Activated naive CD4-positive, alpha-beta T cell treated with anti-CD3 and anti-CD28 coated beads, Interleukin-2, amount 10 ng/mL, durations not matched to agents 7 days and 5 days (primary cell): ENCODE results near the gene PRKCA.
A peak's percentile ranks its signal among the peaks of the same experiment; 100 is the strongest.
"Not testable (repeated sequence)": the region's sequence is repeated elsewhere in the genome, so short reads cannot be mapped to it uniquely, and the experiment has no call there.

Source experiments
- CTCF ChIA-PET: fragments of 350-600 bp; sonication (Branson Sonifier 250); formaldehyde crosslinking; loops from one replicate; lab custom pipeline; 2021; ENCODE audit warnings: antibody characterized with exemption; lab: Charles Lee
- DNase-seq: peaks from one replicate; pipeline ENCODE4 v3.0.0-alpha.2; 2020
- H3K27ac Mint-ChIP-seq: one replicate; pipeline ENCODE4 v1.8.0; 2021; ENCODE audit warnings: mild to moderate bottlenecking, moderate library complexity, mixed read lengths
- H3K27me3 Mint-ChIP-seq: one replicate; pipeline ENCODE4 v1.8.0; 2021; ENCODE audit warnings: mild to moderate bottlenecking, mixed read lengths
- H3K36me3 Mint-ChIP-seq: one replicate; pipeline ENCODE4 v1.8.0; 2021; ENCODE audit warnings: mixed read lengths
- H3K4me1 Mint-ChIP-seq: one replicate; pipeline ENCODE4 v1.8.0; 2021; ENCODE audit warnings: mixed read lengths
- H3K4me3 Mint-ChIP-seq: one replicate; pipeline ENCODE4 v1.8.0; 2021; ENCODE audit warnings: mild to moderate bottlenecking, moderate library complexity, mixed read lengths
- H3K9me3 Mint-ChIP-seq: one replicate; pipeline ENCODE4 v1.8.0; 2021; ENCODE audit warnings: mixed read lengths

Gene PRKCA

DNA sequence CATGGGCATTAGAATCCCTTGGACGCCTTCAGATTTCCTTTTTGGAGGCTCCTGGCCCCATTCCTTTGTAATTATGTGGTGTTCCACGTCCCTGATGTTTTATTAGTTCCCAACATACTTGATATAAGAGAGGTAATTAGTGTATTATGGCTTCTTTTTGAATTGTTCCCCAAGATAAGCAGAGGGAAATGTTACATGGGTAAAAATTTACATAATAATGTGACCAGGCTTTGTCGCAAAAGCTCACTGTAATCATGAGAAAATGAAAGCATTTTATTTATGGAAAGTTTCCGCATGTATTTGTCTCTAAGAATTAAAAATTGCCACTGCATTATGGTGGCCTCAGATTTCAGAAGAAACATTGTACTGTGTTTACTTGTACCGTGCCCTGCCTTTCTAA is 177.8 kb downstream of the PRKCA start:
- peaks cover 33% of the 10 kb centered on the region for H3K36me3 Mint-ChIP-seq
- no peaks in the 10 kb centered on the region for H3K27me3 Mint-ChIP-seq

DNA sequence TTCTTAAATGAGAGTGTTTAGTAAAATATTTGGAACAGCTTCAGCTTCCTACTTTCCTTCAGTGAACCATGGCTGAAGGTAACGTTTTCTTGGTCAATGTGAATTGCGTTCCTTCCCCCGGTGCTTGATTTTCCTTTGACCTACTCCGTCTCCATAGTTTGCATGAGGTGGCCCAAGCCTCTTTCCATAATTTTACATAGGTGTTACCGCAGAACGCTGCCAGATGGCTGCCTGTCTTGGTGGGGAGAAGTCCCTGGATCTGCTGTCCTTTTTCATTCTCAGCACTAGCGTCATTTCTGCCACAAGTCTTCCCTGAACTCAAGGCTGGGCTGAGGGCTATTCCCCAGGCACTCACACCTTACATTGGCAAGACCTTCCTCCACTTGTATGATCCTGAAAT is 178.4 kb downstream of the PRKCA start:
- Mint-ChIP-seq H3K27me3 (no peaks in the 10 kb centered on the region), H3K4me1 (peaks cover 4% of the 10 kb centered on the region), H3K36me3 (peaks cover 33% of the 10 kb centered on the region), H3K4me3 (no peak overlapping the region), H3K9me3 (peaks cover 6% of the 10 kb centered on the region), H3K27ac (no peak overlapping the region)
- CTCF ChIA-PET, result no interaction called here
- DNase-seq, result no peak

More for the DNA sequence above, 177.8 kb downstream of the PRKCA start:
- Mint-ChIP-seq H3K27ac (no peak overlapping the region), H3K9me3 (peaks cover 6% of the 10 kb centered on the region), H3K4me3 (no peak overlapping the region), H3K4me1 (peaks cover 7% of the 10 kb centered on the region)
- CTCF ChIA-PET, result no interaction called here
- DNase-seq, result no peak

DNA sequence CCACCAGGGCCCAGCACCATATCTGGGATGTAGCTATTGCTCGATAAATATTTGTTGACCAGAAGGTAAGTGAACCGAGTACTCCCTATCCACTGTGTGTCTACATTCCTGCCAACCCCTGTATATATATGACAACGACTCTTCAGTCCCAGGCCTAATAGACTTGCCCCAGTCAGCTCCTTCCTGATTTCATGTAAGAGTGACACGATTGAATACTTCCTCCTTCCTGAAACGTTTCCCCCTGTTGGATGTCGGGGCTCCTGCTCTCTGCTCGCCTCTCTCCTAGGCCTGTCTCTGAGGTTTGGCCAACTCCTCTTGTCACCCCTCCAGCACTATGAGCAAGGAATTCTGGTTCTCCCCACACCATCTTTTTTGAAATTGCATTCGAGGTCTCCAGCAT is 178.9 kb downstream of the PRKCA start:
- CTCF ChIA-PET, result interaction anchor here (1.1 kb wide), 1 partner anchor 8 kb away, joined by 3 read pairs; no protein-coding TSS in a partner anchor
- Mint-ChIP-seq H3K36me3 (peaks cover 33% of the 10 kb centered on the region), H3K9me3 (peaks cover 6% of the 10 kb centered on the region), H3K27me3 (no peaks in the 10 kb centered on the region), H3K27ac (no peak overlapping the region), H3K4me3 (no peak overlapping the region), H3K4me1 (peaks cover 4% of the 10 kb centered on the region)
- no peak for DNase-seq

DNA sequence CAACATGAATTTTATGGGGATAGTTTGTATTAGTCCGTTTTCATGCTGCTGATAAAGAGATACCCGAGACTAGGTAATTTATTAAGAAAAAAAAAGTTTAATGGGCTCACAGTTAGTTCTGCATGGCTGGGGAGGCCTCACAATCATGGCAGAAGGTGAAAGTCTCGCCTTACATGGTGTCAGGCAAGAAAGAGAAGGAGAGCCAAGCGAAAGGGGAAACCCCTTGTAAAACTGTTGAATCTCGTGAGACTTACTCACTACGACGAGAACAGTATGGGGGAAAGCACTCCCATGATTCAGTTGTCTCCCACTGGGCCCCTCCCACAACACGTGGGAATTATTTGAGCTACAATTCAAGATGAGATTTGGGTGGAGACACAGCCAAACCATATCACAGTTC is 181.5 kb downstream of the PRKCA start:
- H3K27ac Mint-ChIP-seq, result no peak overlapping the region
- no peaks in the 10 kb centered on the region for H3K27me3 Mint-ChIP-seq
- H3K4me1 Mint-ChIP-seq, result peaks cover 4% of the 10 kb centered on the region
- CTCF ChIA-PET, result no interaction called here
- DNase-seq, result no peak
- no peak overlapping the region for H3K4me3 Mint-ChIP-seq
- peaks cover 29% of the 10 kb centered on the region for H3K36me3 Mint-ChIP-seq
- peaks cover 6% of the 10 kb centered on the region for H3K9me3 Mint-ChIP-seq

DNA sequence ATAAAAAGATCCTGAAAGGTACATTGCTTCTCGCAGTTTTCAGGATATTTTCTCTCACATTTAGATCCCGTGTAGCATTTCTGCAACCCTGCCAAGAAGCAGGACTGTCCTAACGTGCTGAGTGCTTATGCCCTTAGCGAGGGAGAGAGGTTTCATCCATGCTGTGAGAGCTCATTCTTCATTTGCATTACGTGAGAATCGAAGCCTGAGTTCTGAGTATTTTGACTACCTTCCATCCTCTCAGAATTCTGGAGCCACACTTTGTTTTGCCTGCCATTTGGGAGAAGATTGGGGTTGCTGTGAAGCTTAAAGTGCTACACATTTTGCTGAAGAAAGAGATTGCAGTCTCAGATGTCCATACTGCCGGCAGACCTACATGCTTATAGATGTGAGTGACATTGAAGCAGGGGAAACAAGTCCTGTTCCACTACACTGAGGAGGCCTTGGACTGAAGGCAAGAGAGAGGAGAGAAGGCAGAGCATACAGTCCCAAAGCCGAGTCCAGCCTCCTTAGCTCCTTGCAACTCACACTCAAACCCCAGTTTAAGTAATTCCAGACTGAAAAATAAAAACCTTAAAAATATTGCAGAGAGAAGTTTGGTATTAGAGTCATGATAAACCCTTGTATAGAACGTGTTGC is 183.0 kb downstream of the PRKCA start:
- H3K36me3 Mint-ChIP-seq, result peaks cover 18% of the 10 kb centered on the region
- H3K4me3 Mint-ChIP-seq, result no peak overlapping the region
- no peaks in the 10 kb centered on the region for H3K27me3 Mint-ChIP-seq
- peaks cover 2% of the 10 kb centered on the region for H3K4me1 Mint-ChIP-seq
- CTCF ChIA-PET, result interaction anchor here (1.1 kb wide), 1 partner anchor 12 kb away, joined by 3 read pairs; no protein-coding TSS in a partner anchor
- no peak for DNase-seq
- H3K27ac Mint-ChIP-seq, result no peak overlapping the region
- no peaks in the 10 kb centered on the region for H3K9me3 Mint-ChIP-seq

DNA sequence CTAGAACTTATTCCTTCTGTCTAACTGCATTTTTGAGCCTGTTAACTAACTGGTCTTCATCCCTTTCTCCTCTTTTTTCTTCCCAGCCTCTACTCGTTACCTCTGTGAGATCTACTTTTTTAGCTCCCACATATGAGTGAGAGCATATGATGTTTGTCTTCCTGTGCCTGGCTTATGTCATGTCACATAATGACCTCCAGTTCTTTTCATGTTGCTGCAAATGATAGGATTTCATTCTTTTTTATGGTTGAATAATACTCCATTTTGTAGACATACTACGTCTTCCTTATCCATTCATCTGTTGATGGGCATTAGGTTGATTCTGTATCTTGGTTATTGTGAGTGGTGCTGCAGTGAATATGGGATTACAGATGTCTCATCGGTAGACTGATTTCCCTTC is 184.7 kb downstream of the PRKCA start:
- CTCF ChIA-PET, result no interaction called here
- peaks cover 13% of the 10 kb centered on the region for H3K36me3 Mint-ChIP-seq
- peaks cover 10% of the 10 kb centered on the region for H3K4me1 Mint-ChIP-seq
- H3K27me3 Mint-ChIP-seq, result no peaks in the 10 kb centered on the region
- no peak overlapping the region for H3K27ac Mint-ChIP-seq
- H3K9me3 Mint-ChIP-seq, result no peaks in the 10 kb centered on the region
- no peak overlapping the region for H3K4me3 Mint-ChIP-seq
- no peak for DNase-seq

DNA sequence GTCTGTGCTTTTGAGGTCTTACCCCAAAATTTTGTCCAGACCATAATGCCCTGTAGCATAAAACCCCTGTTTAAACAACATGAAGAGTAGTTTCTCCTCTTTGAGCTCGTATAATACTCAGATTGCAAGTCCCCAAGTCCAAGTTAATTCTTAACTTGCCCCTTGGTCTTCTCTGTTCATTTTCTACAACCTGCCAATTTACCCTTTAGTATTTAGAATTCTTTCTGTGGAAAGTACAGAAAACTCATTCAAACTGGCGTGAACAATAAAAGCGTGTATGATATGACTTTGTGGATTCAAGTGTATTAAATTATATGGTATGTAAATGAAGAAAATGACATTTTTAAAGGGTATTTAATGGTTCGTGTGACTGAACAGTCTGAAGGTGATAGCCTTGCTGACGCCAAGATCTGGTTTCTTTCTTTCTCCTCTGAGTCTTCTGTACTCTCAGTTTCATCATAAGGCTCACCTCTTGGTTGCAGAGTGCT is 185.6 kb downstream of the PRKCA start:
- no peak overlapping the region for H3K4me3 Mint-ChIP-seq
- peaks cover 15% of the 10 kb centered on the region for H3K4me1 Mint-ChIP-seq
- no peak overlapping the region for H3K27ac Mint-ChIP-seq
- CTCF ChIA-PET, result no interaction called here
- H3K36me3 Mint-ChIP-seq, result peaks cover 13% of the 10 kb centered on the region
- no peak for DNase-seq
- no peaks in the 10 kb centered on the region for H3K9me3 Mint-ChIP-seq
- H3K27me3 Mint-ChIP-seq, result no peaks in the 10 kb centered on the region

DNA sequence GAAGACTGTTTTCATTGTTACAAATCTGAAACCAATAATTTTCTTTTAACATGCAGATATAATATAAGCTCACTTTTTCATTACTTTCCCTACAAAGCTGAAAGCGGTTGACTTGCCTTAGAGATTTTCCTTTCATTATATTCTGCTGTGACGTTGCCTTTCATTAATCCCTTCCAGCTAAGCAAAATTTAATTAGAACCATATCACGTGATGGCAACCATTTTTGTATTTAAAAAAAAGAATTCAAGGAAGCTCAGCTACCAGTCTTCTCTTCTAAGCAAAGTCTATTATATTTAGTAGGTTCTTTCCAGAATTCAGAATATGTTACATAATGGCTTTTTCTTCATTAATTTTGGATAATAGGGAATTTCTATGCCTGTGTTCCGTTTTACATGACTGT is 186.5 kb downstream of the PRKCA start:
- peaks cover 24% of the 10 kb centered on the region for H3K4me1 Mint-ChIP-seq

DNA sequence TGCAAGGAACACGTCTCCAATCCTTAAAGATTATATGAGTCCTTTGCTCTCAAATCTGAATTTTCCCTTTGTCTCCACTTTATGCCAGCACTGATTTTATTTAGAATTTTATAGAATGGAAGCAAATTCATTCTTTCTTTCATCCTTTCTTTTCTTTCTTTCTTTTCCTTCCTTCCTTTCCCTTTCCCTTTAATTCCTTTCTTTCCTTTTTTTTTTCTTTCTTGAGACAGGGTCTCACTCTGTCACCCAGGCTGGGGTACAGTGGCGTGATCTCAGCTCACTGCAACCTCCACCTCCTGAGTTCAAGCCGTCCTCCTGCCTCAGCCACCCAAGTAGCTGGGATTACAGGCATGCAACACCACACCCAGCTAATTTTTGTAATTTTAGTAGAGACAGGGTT is 187.2 kb downstream of the PRKCA start:
- not testable (repeated sequence) for H3K4me3 Mint-ChIP-seq, H3K27me3 Mint-ChIP-seq, H3K27ac Mint-ChIP-seq

More for the DNA sequence above, 186.5 kb downstream of the PRKCA start:
- H3K27me3 Mint-ChIP-seq, result no peaks in the 10 kb centered on the region
- no peak overlapping the region for H3K4me3 Mint-ChIP-seq
- DNase-seq, result no peak
- H3K9me3 Mint-ChIP-seq, result no peaks in the 10 kb centered on the region
- H3K36me3 Mint-ChIP-seq, result peaks cover 13% of the 10 kb centered on the region
- no peak overlapping the region for H3K27ac Mint-ChIP-seq
- CTCF ChIA-PET, result no interaction called here

DNA sequence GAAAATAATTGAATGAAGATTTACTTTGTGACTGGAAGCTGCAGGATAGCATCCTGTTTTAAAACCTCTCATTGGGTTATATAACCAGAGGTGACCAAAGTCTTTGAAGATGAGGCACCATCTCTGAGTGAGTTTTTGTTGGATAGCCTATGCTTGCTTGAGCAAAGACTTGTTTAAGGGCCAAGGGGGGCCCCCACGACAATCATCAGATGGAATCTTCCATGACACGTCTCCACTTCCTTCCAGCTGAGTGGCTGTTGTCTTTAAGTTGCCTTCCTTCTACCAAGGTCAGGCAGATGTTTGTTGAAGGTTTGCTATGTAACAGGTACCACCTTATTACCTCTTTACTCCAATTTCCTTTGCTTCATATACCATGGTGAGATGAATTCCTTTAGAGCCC is 188.8 kb downstream of the PRKCA start:
- Mint-ChIP-seq H3K27ac (no peak overlapping the region), H3K4me3 (no peak overlapping the region), H3K4me1 (peaks cover 35% of the 10 kb centered on the region), H3K36me3 (peaks cover 20% of the 10 kb centered on the region), H3K27me3 (no peaks in the 10 kb centered on the region), H3K9me3 (no peaks in the 10 kb centered on the region)
- CTCF ChIA-PET, result no interaction called here
- peak; percentile 26 for DNase-seq

More for the DNA sequence above, 187.2 kb downstream of the PRKCA start:
- CTCF ChIA-PET, H3K9me3 Mint-ChIP-seq, DNase-seq: not testable (repeated sequence)
- peaks cover 31% of the 10 kb centered on the region for H3K4me1 Mint-ChIP-seq
- peaks cover 17% of the 10 kb centered on the region for H3K36me3 Mint-ChIP-seq

DNA sequence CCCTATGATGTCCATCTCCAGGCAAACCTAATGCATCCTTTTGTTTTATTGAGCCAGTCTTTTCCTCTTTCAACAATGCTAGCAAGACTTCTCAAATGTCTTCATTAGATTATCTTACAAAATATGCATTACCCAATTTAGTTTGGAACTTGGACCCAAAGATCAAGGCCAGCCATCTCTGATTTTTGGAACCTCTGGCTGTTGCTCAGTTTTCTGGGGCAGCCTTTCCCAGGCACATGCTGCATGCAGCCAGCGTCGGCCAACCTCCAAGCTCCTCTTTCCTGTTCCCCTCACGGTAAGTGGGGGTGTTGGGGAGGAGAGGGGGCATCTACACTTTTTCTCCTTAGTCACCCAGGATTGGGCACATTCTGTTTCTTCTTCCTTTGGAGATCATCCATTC is 189.3 kb downstream of the PRKCA start:
- peaks cover 35% of the 10 kb centered on the region for H3K4me1 Mint-ChIP-seq
- no peak overlapping the region for H3K4me3 Mint-ChIP-seq
- CTCF ChIA-PET, result no interaction called here
- no peaks in the 10 kb centered on the region for H3K9me3 Mint-ChIP-seq
- H3K36me3 Mint-ChIP-seq, result peaks cover 18% of the 10 kb centered on the region
- DNase-seq, result no peak
- H3K27ac Mint-ChIP-seq, result no peak overlapping the region
- no peaks in the 10 kb centered on the region for H3K27me3 Mint-ChIP-seq

DNA sequence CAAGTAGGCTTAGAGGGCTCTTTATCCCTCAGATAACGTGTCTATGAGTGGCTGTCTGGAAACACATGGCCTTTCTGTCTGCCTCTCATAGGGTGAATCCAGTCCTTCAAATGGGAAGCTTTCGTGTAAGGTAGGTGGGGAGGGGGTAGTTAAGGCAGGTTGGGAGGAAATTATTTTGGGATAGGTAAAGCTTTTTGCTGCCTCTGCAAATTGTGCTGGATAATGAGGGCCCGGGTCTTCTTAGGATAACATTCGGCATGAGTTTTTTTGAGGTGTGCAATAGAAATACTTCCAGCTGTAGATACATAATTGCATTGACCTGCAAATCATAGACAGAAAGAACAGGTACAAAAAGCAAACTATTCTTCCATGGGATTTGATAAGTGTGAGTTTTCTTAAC is 189.7 kb downstream of the PRKCA start:
- H3K27ac Mint-ChIP-seq, result no peak overlapping the region
- H3K36me3 Mint-ChIP-seq, result peaks cover 21% of the 10 kb centered on the region
- H3K9me3 Mint-ChIP-seq, result no peaks in the 10 kb centered on the region
- H3K4me1 Mint-ChIP-seq, result peaks cover 35% of the 10 kb centered on the region
- no peak overlapping the region for H3K4me3 Mint-ChIP-seq
- no peak for DNase-seq
- CTCF ChIA-PET, result interaction anchor here (0.6 kb wide), 1 partner anchor 64 kb away, joined by 4 read pairs; no protein-coding TSS in a partner anchor
- H3K27me3 Mint-ChIP-seq, result no peaks in the 10 kb centered on the region

DNA sequence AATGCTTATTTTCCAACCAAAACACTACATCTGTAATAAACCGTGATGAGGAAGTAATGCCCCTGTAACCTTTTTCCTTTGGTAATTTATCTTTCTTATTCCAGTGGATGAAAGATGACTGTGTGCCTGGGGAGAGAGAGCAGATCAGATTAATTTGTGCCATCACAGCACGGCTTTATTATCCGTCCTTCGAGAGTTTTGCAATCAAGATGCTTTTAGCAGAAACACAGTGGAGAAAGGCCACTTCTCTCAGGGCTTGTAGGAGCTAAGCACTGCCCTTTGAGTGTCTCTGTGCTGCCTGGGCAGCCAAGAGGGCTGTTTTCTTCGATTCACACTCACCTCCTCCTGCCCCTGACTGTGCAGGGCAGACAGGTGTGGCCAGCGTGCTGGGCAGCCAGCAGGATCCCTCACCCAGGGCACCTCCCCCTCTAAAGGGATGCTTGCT is 190.2 kb downstream of the PRKCA start:
- no peaks in the 10 kb centered on the region for H3K9me3 Mint-ChIP-seq
- peaks cover 20% of the 10 kb centered on the region for H3K36me3 Mint-ChIP-seq
- CTCF ChIA-PET, result interaction anchor here (0.6 kb wide), 1 partner anchor 64 kb away, joined by 4 read pairs; no protein-coding TSS in a partner anchor
- H3K4me1 Mint-ChIP-seq, result peaks cover 35% of the 10 kb centered on the region
- no peak overlapping the region for H3K4me3 Mint-ChIP-seq
- no peak overlapping the region for H3K27ac Mint-ChIP-seq
- H3K27me3 Mint-ChIP-seq, result no peaks in the 10 kb centered on the region
- no peak for DNase-seq

DNA sequence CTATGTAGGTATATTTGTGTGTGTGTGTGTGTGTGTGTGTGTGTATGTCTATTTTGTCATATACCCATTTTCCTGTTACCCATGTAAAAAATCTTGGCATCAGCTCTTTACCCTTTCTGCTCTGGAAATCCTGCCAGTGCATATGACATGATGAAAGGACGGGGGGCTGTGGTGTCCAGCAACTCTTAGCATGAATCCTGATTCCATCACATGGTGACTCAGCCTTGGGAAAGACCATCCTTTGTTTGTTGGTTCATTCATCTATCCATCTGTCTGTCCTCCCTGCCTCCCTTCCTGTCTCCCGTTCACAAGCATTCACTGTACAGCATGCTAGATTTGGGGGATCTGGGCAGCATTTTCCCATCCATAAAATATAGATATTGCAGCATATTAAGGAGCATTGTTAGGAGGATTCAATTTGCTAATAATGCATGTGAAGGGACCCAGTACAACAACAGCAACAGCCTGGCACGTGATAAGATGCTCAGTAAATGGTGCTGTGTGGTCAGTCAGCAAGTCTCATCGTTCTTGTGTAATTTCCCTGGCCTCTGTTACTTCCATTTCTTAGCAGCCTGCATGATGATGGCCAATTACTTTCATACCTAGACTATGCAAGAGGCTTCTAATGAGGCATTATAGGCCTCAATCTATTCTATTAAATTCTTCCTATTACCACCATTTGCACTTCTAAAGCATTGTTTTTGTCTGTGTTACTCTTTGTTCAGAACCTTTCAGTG is 191.0 kb downstream of the PRKCA start:
- Mint-ChIP-seq H3K27ac (no peak overlapping the region), H3K9me3 (no peaks in the 10 kb centered on the region), H3K4me3 (no peak overlapping the region), H3K36me3 (peaks cover 28% of the 10 kb centered on the region), H3K4me1 (peaks cover 35% of the 10 kb centered on the region), H3K27me3 (no peaks in the 10 kb centered on the region)
- DNase-seq, result no peak
- CTCF ChIA-PET, result no interaction called here
